HG03575 (cell line): ENCODE results near the gene HNRNPA2B1.
"Not testable (repeated sequence)": the region's sequence is repeated elsewhere in the genome, so short reads cannot be mapped to it uniquely, and the experiment has no call there.

Source experiments
- ATAC-seq: cut with Tn5 transposase; IDR thresholded peaks from one replicate; pipeline ENCODE4 v1.9.1; 2021; ENCODE audit not compliant: unreplicated experiment, insufficient number of reproducible peaks, low FRiP score; ENCODE audit errors: extremely low read depth

HNRNPA2B1 gene

GRCh38 chr7:26172048-26172447, 28.5 kb downstream of the HNRNPA2B1 start:
- no peak for ATAC-seq

GRCh38 chr7:26171601-26172000, 28.9 kb downstream of the HNRNPA2B1 start:
- no peak for ATAC-seq

GRCh38 chr7:26170663-26171062, 29.9 kb downstream of the HNRNPA2B1 start:
- ATAC-seq = no peak

GRCh38 chr7:26169271-26169670, 31.3 kb downstream of the HNRNPA2B1 start:
- no peak for ATAC-seq

GRCh38 chr7:26168458-26169023, 32.0 kb downstream of the HNRNPA2B1 start:
- no peak for ATAC-seq

- no peak for ATAC-seq
Measured at GRCh38 chr7:26167303-26167934, 33.1 kb downstream of the HNRNPA2B1 start.

GRCh38 chr7:26166684-26167266, 33.8 kb downstream of the HNRNPA2B1 start:
- no peak for ATAC-seq

GRCh38 chr7:26165950-26166683, 34.4 kb downstream of the HNRNPA2B1 start:
- no peak for ATAC-seq

GRCh38 chr7:26163804-26164203, 36.7 kb downstream of the HNRNPA2B1 start:
- not testable (repeated sequence) for ATAC-seq

GRCh38 chr7:26162431-26162830, 38.1 kb downstream of the HNRNPA2B1 start:
- no peak for ATAC-seq

GRCh38 chr7:26160896-26161295, 39.6 kb downstream of the HNRNPA2B1 start:
- no peak for ATAC-seq

- ATAC-seq = no peak
Measured at GRCh38 chr7:26159243-26159642, 41.3 kb downstream of the HNRNPA2B1 start.

GRCh38 chr7:26157520-26158105, 42.9 kb downstream of the HNRNPA2B1 start:
- no peak for ATAC-seq

- ATAC-seq = no peak
Measured at GRCh38 chr7:26156451-26157420, 43.8 kb downstream of the HNRNPA2B1 start.

GRCh38 chr7:26155531-26156375, 44.8 kb downstream of the HNRNPA2B1 start:
- ATAC-seq = no peak

GRCh38 chr7:26153823-26154783, 46.4 kb downstream of the HNRNPA2B1 start:
- no peak for ATAC-seq
